Chondrocyte (in vitro differentiated cells): ENCODE results near the gene ZNF599. TPM values are rescaled to one million over a fixed set of nuclear protein-coding genes. Genes with fewer than 3 reads are reported as not detected.

Experiments used
- DNase-seq: peaks from one replicate; pipeline ENCODE4 v3.0.0; 2021; ENCODE audit warnings: mixed read lengths, low spot score
- H3K27ac Mint-ChIP-seq: one replicate; pipeline ENCODE4 v1.8.0; 2021; ENCODE audit warnings: mild to moderate bottlenecking, moderate library complexity, mixed read lengths; ENCODE audit not compliant: unreplicated experiment
- H3K27me3 Mint-ChIP-seq: 2 replicates; pipeline ENCODE4 v1.8.0; 2021; ENCODE audit warnings: low read depth, mixed read lengths
- H3K36me3 Mint-ChIP-seq: 2 replicates; pipeline ENCODE4 v1.8.0; 2021; ENCODE audit warnings: low read depth, mixed read lengths
- H3K4me1 Mint-ChIP-seq: 2 replicates; pipeline ENCODE4 v1.8.0; 2021; ENCODE audit warnings: low read depth, mild to moderate bottlenecking, mixed read lengths
- H3K4me3 Mint-ChIP-seq: one replicate; pipeline ENCODE4 v1.8.0; 2021; ENCODE audit warnings: mild to moderate bottlenecking, moderate library complexity, mixed read lengths; ENCODE audit not compliant: unreplicated experiment
- H3K9me3 Mint-ChIP-seq: 2 replicates; pipeline ENCODE4 v1.8.0; 2021; ENCODE audit warnings: low read depth, mixed read lengths
- total RNA-seq: library from RNA; stranded (reverse); gene quantifications from 3 replicates; pipeline ENCODE4 v1.2.1, GENCODE V29; 2021
- TF ChIP-seq, protein P1 (sequence below): fragments of 200-600 bp; sonication (generic); IDR thresholded peaks from 2 replicates; pipeline ENCODE4 v1.5.0; 2021; ENCODE audit warnings: antibody characterized with exemption, mild to moderate bottlenecking, moderate library complexity

Gene ZNF599
- total RNA-seq, 1 donor from 2014 or later, result 4.8 TPM

- Mint-ChIP-seq H3K9me3 (peaks cover 48% of the 10 kb centered on the region), H3K4me1 (peaks cover 19% of the 10 kb centered on the region), H3K27me3 (peaks cover 6% of the 10 kb centered on the region), H3K36me3 (peaks cover 31% of the 10 kb centered on the region), H3K27ac (no peak overlapping the region), H3K4me3 (peak overlapping the region; percentile 86)
- TF ChIP-seq, protein P1, sequence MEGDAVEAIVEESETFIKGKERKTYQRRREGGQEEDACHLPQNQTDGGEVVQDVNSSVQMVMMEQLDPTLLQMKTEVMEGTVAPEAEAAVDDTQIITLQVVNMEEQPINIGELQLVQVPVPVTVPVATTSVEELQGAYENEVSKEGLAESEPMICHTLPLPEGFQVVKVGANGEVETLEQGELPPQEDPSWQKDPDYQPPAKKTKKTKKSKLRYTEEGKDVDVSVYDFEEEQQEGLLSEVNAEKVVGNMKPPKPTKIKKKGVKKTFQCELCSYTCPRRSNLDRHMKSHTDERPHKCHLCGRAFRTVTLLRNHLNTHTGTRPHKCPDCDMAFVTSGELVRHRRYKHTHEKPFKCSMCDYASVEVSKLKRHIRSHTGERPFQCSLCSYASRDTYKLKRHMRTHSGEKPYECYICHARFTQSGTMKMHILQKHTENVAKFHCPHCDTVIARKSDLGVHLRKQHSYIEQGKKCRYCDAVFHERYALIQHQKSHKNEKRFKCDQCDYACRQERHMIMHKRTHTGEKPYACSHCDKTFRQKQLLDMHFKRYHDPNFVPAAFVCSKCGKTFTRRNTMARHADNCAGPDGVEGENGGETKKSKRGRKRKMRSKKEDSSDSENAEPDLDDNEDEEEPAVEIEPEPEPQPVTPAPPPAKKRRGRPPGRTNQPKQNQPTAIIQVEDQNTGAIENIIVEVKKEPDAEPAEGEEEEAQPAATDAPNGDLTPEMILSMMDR, result no peak
- DNase-seq, result no peak
These were observed 495 bp upstream of the ZNF599 start for GRCh38 chr19:34773555-34773864.

DNA sequence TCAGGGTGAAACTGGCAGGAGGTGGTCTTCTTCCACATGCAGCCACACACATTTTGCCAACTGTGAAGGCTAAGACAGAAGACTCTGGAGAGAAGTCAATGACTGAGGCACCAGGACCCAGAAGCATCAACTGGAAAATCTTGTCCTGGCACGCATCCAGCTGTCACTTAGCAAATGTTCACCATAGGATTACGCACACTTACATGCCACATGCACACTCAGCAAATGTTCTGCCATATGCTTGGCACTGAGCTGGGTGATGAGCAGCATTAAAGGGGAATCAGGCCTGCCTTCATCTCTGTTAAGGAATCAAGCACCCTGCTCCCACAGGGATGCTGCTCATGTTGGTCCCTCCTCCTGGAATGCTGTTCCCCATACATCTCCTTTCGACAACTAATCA lies 5.1 kb downstream of the ZNF599 start:
- H3K27ac Mint-ChIP-seq, result no peak overlapping the region
- peaks cover 83% of the 10 kb centered on the region for H3K36me3 Mint-ChIP-seq
- H3K9me3 Mint-ChIP-seq, result peaks cover 75% of the 10 kb centered on the region
- no peaks in the 10 kb centered on the region for H3K27me3 Mint-ChIP-seq
- H3K4me1 Mint-ChIP-seq, result peaks cover 15% of the 10 kb centered on the region
- no peak overlapping the region for H3K4me3 Mint-ChIP-seq
- DNase-seq, result no peak
- TF ChIP-seq, protein P1, result no peak

DNA sequence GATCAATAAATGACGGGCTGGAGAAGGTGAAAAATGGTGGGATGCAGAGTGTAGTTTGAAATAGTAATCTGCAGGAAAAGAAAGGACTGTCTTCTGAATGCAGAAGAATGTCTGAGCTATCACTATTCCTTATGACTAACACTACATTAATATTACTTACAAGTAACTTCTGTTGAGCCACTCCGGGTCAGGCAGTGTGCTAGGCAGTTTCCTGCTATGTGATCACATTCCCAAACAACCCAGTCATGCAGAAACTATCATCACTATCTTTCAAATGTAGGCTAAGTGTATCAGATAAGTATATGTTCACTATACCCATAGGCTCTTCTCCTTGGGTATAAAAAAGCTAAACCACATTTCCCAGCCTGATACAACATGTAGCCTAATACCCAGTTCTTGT lies 6.6 kb downstream of the ZNF599 start:
- H3K4me3 Mint-ChIP-seq, result no peak overlapping the region
- H3K36me3 Mint-ChIP-seq, result peaks cover 91% of the 10 kb centered on the region
- peaks cover 2% of the 10 kb centered on the region for H3K4me1 Mint-ChIP-seq
- DNase-seq, result no peak
- H3K27me3 Mint-ChIP-seq, result no peaks in the 10 kb centered on the region
- H3K27ac Mint-ChIP-seq, result no peak overlapping the region
- TF ChIP-seq, protein P1, result no peak
- H3K9me3 Mint-ChIP-seq, result peaks cover 82% of the 10 kb centered on the region

DNA sequence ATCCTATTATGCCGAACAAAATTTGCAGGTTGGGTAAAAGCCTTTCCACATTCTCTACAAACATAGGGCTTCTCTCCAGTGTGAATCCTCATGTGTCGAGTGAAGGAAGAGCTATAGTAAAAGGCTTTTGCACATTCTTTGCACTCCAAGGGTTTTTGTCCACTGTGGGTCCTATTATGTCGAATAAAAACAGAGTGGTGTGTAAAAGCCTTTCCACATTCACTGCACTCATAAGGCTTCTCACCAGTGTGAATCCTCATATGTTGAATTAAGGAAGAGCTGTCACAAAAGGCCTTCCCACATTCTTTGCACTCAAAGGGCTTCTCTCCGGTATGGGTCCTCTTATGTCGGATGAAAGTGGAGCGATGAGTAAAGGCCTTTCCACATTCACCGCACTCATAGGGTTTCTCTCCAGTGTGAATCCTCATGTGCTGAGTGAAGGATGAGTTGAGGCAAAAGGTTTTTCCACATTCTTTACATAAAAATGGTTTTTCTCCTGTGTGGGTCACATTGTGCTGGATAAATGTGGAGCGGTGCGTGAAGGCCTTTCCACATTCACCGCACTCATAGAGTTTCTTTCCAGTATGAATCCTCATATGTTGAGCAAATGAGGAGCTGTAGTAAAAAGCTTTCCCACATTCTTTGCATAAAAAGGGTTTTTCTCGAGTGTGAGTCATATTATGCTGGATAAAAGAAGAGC lies 13.6 kb downstream of the ZNF599 start:
- Mint-ChIP-seq H3K27ac (no peak overlapping the region), H3K36me3 (peaks cover 78% of the 10 kb centered on the region), H3K4me1 (no peaks in the 10 kb centered on the region), H3K4me3 (no peak overlapping the region), H3K27me3 (no peaks in the 10 kb centered on the region), H3K9me3 (peaks cover 81% of the 10 kb centered on the region)
- DNase-seq, result no peak
- TF ChIP-seq, protein P1, result no peak

DNA sequence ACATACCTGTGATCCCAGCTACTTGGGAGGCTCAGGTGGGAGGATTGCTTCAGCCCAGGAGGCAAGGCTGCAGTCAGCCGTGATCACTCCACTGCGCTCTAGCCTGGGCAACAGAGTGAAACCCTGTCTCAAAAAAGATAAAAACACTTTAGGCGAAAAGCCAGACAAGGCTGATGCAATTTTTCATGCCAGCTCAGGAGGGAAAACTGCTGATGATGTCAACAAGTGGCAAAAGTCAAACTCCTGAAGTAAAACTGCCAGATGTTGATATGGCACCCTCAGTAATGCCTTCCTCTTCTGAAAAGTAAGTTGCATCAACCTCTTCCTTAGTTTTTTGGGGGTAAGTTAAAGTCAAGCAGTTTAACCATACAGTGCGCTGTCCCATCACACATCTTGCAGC lies 15.6 kb downstream of the ZNF599 start:
- Mint-ChIP-seq H3K36me3 (peaks cover 68% of the 10 kb centered on the region), H3K4me1 (no peaks in the 10 kb centered on the region), H3K27ac (no peak overlapping the region), H3K9me3 (peaks cover 82% of the 10 kb centered on the region), H3K4me3 (no peak overlapping the region), H3K27me3 (no peaks in the 10 kb centered on the region)
- TF ChIP-seq, protein P1, result no peak
- no peak for DNase-seq
